Gastroesophageal sphincter (tissue), 4 donors: ENCODE measurements around the gene KCNJ1. TPM values are rescaled to one million over a fixed set of nuclear protein-coding genes. Genes with fewer than 3 reads are reported as not detected.

Experiments used
- ATAC-seq: fragments of 150-250 bp; one replicate; pipeline ENCODE4 v1.9.1; 2016; ENCODE audit warnings: mild to moderate bottlenecking, moderate library complexity
- H3K27ac ChIP-seq, 4 donors: fragments of 200-600 bp; sonication (generic) in 3 of 4; 1 replicate in 3 of 4; 2 replicates in 1 of 4; pipeline ENCODE4 v1.5.1; 2016 to 2019
- H3K27me3 ChIP-seq: fragments of 200-600 bp; sonication (generic); one replicate; pipeline ENCODE4 v1.5.1; 2019
- H3K36me3 ChIP-seq, 2 donors: fragments of 200-600 bp; sonication (generic); one replicate each; pipeline ENCODE4 v1.5.1; 2019; ENCODE audit warnings: control low read depth in 1 of 2
- H3K4me1 ChIP-seq, 3 donors: fragments of 200-600 bp; sonication (generic); 1 replicate in 2 of 3; 2 replicates in 1 of 3; pipeline ENCODE4 v1.5.1; 2016 to 2019; ENCODE audit warnings: control low read depth in 2 of 3
- H3K4me3 ChIP-seq, 2 donors: fragments of 200-600 bp; sonication (generic); one replicate each; pipeline ENCODE4 v1.5.1; 2019; ENCODE audit warnings: mild to moderate bottlenecking in 1 of 2, moderate library complexity in 1 of 2
- H3K9me3 ChIP-seq, 3 donors: fragments of 200-600 bp; sonication (generic); one replicate each; pipeline ENCODE4 v1.5.1; 2017 to 2019; ENCODE audit warnings: control low read depth in 2 of 3
- CTCF ChIP-seq, 4 experiments: fragments of 200-600 bp in 2 of 4; fragments of 450-650 bp in 2 of 4; sonication (generic) in 1 of 4; IDR thresholded peaks; one replicate each; pipeline ENCODE4 v1.5.1; 2017 to 2019; ENCODE audit warnings: antibody characterized with exemption in 4 of 4, mild to moderate bottlenecking in 2 of 4, moderate library complexity in 2 of 4
- EP300 ChIP-seq: sonication (generic); formaldehyde crosslinking; IDR thresholded peaks from one replicate; pipeline ENCODE4 v1.6.1; 2017; ENCODE audit warnings: antibody characterized with exemption, mild to moderate bottlenecking
- POLR2A ChIP-seq, 2 donors: fragments of 450-650 bp; IDR thresholded peaks; one replicate each; pipeline ENCODE4 v1.6.1; 2017; ENCODE audit warnings: antibody characterized with exemption in 2 of 2, mild to moderate bottlenecking in 2 of 2, moderate library complexity in 1 of 2
- POLR2AphosphoS5 ChIP-seq: sonication (generic); formaldehyde crosslinking; IDR thresholded peaks from one replicate; pipeline ENCODE4 v1.6.1; 2017; ENCODE audit warnings: antibody characterized with exemption
- WGBS, 2 donors: methylation state at CpG; one replicate each; pipeline ENCODE4 v1.1.5; 2018; ENCODE audit warnings: low coverage in 1 of 2; 5-methylcytosine and 5-hydroxymethylcytosine counted together
- total RNA-seq, 4 donors: library from RNA; depleted of rRNA; stranded (reverse); fragments of >200 nt; gene quantifications; one replicate each; pipeline ENCODE4 v1.1.0, GENCODE V29; 2016

Gene KCNJ1
- total RNA-seq, 4 donors from 2014 or later, result 0.27 TPM; not detected in 3

GRCh38 chr11:128839081-128839480, 28.0 kb downstream of the KCNJ1 start:
- no peak for TF ChIP-seq EP300
- TF ChIP-seq POLR2AphosphoS5, result no peak
- TF ChIP-seq POLR2A (IDR thresholded peaks at IDR 0.05), result no peak
- no peak for TF ChIP-seq CTCF (IDR thresholded peaks at IDR 0.05)
- 62 to 79% methylated on average over 4 to 5 of the region's 5 CpGs for WGBS, 2 donors
- Histone ChIP-seq H3K4me1 (no peaks in the 10 kb centered on the region), H3K27me3 (peaks cover 7% of the 10 kb centered on the region), H3K4me3 (no peak overlapping the region), H3K9me3 (no peaks in the 10 kb centered on the region), H3K27ac (no peak overlapping the region), H3K36me3 (no peaks in the 10 kb centered on the region)
- no peak for ATAC-seq

GRCh38 chr11:128837627-128838026, 29.5 kb downstream of the KCNJ1 start:
- H3K36me3 ChIP-seq, result no peaks in the 10 kb centered on the region
- H3K4me3 ChIP-seq, result no peak overlapping the region
- no peak overlapping the region for H3K27ac ChIP-seq
- H3K27me3 ChIP-seq, result peaks cover 11% of the 10 kb centered on the region
- TF ChIP-seq POLR2AphosphoS5, result no peak
- TF ChIP-seq EP300, result no peak
- no peak for TF ChIP-seq POLR2A (IDR thresholded peaks at IDR 0.05)
- no peak for TF ChIP-seq CTCF (IDR thresholded peaks at IDR 0.05)
- WGBS, 2 donors, result 69 to 80% methylated on average over 2 to 4 of the region's 4 CpGs
- peak; percentile 68 for ATAC-seq
- H3K9me3 ChIP-seq, result no peaks in the 10 kb centered on the region
- H3K4me1 ChIP-seq, result no peaks in the 10 kb centered on the region

- Histone ChIP-seq H3K4me3 (no peak overlapping the region), H3K36me3 (no peaks in the 10 kb centered on the region), H3K9me3 (no peaks in the 10 kb centered on the region), H3K27ac (no peak overlapping the region), H3K4me1 (peaks cover 0 to 6% (median 0%) of the 10 kb centered on the region in 3 donors), H3K27me3 (peaks cover 11% of the 10 kb centered on the region)
- TF ChIP-seq POLR2AphosphoS5, result no peak
- no peak for TF ChIP-seq POLR2A (IDR thresholded peaks at IDR 0.05)
- TF ChIP-seq EP300, result no peak
- TF ChIP-seq CTCF (IDR thresholded peaks at IDR 0.05), result no peak
- 26 to 27% methylated on average over 7 to 15 of the region's 16 CpGs for WGBS, 2 donors
- ATAC-seq, result peak; percentile 40
These were observed 31.2 kb downstream of the KCNJ1 start for GRCh38 chr11:128835741-128836430.

GRCh38 chr11:128834157-128834556, 32.9 kb downstream of the KCNJ1 start:
- no peak for ATAC-seq
- H3K4me1 ChIP-seq, result peaks cover 0 to 10% (median 0%) of the 10 kb centered on the region in 3 donors
- no peaks in the 10 kb centered on the region for H3K9me3 ChIP-seq
- H3K27me3 ChIP-seq, result peaks cover 11% of the 10 kb centered on the region
- WGBS, 2 donors, result 73 to 90% methylated on average over 2 of the region's 2 CpGs
- H3K27ac ChIP-seq, result no peak overlapping the region
- TF ChIP-seq CTCF (IDR thresholded peaks at IDR 0.05), result no peak
- no peak for TF ChIP-seq EP300
- no peak for TF ChIP-seq POLR2AphosphoS5
- TF ChIP-seq POLR2A (IDR thresholded peaks at IDR 0.05), result no peak
- no peaks in the 10 kb centered on the region for H3K36me3 ChIP-seq
- no peak overlapping the region for H3K4me3 ChIP-seq

- Histone ChIP-seq H3K4me3 (no peak overlapping the region), H3K36me3 (no peaks in the 10 kb centered on the region), H3K9me3 (no peaks in the 10 kb centered on the region), H3K27me3 (peaks cover 11% of the 10 kb centered on the region), H3K27ac (no peak overlapping the region), H3K4me1 (peaks cover 0 to 10% (median 0%) of the 10 kb centered on the region in 3 donors)
- no peak for ATAC-seq
- 60 to 69% methylated on average over 1 to 3 of the region's 3 CpGs for WGBS, 2 donors
- TF ChIP-seq CTCF (IDR thresholded peaks at IDR 0.05) (no peak), EP300 (no peak), POLR2A (IDR thresholded peaks at IDR 0.05) (no peak), POLR2AphosphoS5 (no peak)
These were observed 35.0 kb downstream of the KCNJ1 start for GRCh38 chr11:128832121-128832497.
